Measurements from ENCODE around the gene CDK5RAP1.

CDK5RAP1 gene

DNA sequence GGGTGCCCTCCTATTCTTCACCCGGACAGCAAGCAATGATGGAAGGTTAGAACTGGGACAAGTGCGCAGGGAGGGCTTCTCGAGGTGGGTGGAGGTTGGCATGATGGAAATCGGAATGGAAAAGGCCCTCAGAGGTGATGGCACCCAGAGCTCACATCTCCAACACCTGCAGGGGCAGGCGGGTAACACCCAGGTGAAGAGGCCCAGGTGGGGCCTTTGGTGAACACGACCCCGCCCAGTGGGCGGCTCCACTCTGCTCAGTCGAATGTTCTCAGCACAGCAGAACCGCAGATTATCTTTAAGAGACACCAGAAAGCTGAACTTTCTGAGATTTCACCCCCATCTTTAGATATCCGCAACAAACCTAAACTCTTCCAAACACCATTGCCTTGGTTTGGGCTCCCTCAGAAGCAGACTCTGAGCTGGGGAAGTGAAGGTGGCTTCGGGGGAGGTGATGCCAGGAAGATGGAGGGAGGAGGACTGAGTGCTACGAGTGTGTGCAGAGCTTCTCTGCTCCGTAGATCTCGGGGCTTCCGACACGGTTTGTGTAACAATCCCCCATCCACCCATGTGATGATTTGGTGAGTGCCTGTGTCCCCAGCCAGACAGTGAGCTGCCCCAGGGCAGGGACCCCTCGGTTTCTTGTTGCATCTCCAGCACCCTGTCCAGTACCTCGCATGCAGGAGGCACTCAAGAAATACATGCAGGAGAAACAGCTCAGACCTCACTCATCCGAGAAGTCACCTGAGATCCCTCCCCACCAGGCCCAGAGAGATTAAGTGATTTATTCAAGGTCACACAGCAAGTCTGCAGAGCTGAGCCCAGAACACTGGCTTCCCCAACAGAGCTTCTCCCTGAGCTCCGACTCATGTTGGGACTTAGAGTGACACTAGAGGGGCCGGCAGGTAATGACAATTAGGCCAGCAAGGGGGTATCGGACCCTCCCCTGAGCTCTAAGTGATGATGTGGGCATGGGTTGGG is 72.9 kb downstream of the CDK5RAP1 start:
- DNase-seq, result no peak

DNA sequence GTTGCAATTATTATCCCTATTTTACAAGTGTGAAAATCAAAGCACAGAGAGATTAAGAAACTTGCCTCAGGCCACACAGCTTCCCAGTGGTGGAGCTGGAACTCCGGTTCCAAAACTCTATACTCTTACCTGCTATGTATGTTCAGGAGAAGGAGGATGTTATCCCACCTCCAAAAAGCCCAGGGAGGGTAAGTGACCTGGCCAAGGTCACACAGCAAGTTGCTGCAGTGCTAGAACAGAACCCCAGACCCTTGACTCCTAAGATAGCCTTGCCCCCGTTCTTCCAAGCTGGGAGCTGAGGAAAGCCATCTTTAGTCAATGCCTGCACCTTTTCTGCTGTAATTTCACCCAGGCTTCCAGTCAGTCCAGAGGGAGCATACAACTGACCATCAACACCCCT is 76.0 kb downstream of the CDK5RAP1 start:
- DNase-seq, result no peak

DNA sequence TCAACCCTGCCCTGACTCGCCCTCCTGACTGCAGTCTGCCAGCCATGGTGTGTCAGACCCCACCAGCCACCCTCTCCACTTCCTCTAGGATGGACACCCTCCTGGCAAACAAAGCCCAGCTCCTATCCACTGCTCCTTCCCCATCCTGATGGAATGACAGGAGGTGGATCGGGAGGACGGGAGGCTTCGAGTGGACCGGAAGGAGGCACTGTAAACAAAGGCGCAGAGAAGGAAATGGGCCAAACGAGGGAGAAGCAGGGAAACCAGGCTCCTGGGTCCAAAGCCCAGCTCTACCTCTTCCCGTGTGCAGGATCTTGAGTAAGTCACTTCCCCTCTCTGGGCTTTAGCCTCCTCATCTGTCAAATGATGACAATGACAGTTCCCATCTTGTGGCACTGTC is 78.1 kb downstream of the CDK5RAP1 start:
- DNase-seq, result no peak

DNA sequence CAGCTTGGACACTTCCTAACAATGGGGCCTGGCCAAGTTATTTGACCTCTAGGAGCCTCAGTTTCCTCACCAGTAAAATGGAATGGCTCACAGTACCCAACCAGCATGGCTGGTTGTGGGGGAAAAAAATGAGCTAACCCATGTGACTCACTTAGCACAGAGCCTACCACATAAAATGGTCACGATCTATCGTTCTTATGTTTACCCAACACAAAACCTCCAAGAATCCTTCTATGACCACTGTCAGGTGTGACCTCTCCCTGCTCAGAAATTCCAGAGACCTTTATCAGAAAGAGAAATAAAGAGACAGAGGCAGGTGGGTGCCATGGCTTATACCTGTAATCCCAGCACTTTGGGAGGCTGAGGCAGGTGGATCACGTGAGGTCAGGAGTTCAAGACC is 78.9 kb downstream of the CDK5RAP1 start:
- no peak for DNase-seq

DNA sequence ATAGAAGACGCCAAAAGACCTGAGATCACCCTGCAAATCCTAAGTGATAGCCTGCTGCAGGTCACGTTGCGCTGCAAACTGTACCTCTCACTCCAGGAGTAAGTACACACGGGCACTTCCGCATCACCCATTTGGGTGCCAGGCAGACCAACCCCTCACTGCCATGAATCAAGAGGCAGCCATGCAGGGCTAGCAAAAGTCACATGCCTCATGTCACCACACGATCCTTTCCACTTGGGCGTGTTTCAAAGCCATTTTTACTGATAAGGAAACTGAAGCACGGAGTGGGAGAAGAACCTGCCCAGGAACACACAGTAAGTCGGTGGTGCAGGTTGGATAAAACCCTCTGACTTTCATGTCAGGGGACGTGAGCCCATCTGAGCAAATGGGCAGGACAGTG is 81.3 kb downstream of the CDK5RAP1 start:
- no peak for DNase-seq

DNA sequence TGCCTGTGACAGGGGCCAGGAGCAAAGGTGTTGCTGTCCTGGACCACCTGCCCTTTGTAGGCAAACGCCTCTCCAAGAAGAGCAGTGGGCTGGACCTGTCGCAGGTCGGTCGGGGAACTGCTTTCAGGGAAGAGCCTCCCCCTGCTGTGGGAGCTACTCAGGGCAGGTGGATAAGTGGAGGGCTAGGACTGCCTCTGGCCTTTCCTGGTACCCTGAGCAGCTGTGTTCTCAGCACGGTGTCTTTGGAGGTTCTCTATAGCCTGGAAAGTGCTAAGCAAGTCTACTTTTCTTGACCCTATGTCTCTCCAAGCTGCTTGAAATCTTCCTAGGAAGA is 83.3 kb downstream of the CDK5RAP1 start:
- no peak for DNase-seq

DNA sequence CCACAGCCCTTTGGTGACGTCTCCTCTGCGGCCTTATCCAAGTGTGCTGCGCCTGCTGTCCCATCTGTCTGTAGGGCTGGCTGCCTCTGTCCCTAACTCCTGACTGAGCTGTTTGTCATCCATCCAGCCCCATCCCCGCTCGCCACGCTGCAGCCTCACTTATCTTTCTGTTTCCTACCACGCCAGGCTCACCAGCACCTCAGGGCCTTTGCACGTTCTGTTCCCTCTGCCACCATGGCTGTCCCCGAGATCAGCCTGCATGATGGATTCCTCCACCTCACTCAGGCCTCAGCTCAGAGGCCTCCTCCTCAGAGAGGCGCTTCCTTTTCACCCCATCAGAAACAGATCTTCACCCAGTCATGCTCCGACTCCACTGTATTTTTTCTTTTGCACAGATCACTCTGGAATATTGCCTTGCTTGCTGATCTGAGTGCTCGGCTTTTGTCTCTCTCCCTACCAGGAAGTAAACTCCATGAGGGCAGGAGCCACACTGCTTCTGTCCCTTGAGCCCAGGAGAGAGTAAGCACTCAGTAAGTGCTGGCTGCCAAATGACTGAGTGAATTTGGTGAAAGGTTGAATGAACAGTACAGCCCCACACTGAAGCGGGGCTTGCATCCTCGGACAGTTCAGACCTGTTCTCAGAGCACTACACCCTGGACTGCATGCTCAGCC is 83.8 kb downstream of the CDK5RAP1 start:
- no peak for DNase-seq

DNA sequence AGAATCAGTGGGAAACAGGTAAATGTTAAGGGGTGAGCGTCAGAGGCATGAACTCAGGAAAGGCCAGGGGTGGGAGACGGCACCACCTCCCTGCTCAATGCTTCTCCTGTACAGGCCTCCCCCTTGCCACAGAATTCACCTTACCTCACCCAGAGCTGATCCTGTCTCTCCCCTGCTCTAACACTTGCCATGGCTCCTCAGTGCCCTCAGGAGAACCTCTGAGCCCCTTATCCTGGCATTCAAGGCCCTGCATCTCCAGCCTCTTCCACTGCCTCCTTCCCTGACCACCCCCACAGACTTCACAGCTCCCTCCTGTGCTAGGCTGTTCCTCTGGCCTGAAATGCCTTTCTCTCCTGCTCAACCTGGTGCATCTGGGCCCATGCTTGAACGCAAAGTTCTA is 84.4 kb downstream of the CDK5RAP1 start:
- no peak for DNase-seq

DNA sequence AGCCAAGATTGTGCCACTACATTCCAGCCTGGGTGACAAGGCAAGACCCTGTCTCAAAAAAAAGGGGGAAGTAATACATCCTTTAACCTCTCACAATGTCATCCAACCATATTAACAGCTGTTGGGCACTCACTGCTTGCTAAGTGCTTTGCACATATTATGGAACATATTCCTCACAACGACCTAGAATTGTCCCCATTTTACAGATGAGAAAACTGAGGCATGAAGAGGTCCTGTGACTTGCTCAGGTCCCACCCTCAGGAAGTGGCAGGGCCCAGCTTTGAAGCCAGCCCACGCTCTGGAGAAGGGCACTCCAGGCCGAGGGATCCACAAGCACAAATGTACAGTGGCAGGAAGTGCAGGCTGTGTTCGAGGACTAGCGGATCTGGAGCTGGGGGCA is 85.0 kb downstream of the CDK5RAP1 start:
- DNase-seq, result no peak

DNA sequence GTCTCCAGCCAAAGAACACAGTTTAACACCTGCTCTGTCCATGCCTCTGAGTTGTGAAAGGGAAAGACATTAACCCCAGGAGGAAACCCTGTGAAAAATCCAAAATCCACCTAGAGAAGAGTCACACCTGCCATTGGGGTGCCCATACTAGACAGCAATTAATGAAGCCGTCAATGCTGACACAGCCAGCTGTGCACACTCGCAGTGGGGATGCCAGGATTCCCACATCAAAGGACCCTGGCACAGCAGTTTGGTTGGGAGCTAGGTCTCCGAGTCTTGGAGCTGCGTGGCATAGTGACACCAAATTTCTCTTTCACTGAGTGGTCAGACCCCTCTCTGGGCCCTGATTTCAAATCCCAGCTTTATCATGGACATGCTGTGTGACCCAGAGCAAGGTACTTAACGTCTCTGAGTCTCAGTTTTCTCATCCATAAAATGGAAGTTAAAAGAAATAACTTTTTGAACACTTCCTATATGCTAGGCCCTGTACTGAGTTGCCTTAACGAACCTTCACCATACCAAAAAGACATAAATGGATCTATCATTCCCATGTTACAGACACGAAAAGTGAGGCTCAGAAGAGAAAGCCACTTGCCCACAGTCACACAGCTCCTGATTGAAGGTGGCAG is 87.5 kb downstream of the CDK5RAP1 start:
- DNase-seq, result no peak

DNA sequence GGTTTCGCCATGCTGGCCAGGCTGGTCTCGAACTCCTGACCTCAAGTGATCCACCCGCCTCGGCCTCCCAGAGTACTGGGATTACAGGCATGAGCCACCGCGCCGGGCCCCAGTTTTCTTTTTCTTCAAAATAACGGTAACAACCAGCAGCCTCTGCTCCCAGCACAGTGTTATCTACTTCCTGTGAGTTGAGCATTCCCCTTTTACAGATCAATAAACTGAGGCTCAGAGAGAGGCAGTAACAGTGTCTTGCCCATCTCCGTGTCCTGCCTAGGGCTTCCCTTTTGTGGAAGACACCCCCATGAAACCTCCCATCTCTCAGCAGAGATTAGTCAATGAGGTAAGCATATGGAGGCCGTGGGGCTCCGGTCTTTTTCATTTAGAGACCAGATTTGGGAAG is 88.7 kb downstream of the CDK5RAP1 start:
- no peak for DNase-seq

DNA sequence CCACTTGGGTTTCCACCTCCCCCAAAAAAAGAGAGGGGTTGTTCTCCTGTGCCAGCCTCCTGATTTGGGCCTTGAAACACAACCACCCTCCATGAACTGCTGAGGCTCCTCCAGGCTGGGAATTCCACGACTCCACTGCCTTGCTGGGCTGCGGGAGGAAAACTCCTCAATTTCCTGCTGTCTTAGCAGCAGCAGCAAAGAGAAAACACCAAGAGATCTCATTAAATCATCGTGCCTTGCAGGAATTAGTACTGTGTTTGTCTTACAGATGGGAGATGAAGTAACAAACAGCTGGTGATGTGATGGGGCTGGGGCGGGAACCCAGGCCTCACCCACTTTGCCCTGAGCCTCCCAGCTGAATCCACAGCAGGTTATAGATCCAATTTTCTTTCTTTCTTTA is 89.3 kb downstream of the CDK5RAP1 start:
- DNase-seq, result no peak

DNA sequence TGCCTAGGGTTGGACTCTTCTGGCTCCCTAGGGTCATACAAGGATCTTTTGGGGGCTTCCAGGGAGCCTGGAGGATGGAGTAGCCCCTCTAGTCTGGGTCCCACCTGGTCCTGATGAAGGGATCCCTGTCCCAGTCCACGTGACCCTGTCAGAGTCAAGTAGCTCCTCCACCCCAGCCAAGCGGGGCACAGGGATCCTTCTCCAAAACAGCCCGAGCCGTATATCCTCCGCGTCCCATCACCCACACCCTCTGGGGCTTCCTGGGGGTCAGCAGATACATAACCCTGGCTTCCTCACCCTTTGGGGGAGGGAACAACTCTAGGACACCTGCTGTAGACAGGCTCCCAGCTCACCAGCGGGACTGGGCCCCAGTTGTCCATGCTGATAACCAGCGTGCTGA is 90.3 kb downstream of the CDK5RAP1 start:
- no peak for DNase-seq

DNA sequence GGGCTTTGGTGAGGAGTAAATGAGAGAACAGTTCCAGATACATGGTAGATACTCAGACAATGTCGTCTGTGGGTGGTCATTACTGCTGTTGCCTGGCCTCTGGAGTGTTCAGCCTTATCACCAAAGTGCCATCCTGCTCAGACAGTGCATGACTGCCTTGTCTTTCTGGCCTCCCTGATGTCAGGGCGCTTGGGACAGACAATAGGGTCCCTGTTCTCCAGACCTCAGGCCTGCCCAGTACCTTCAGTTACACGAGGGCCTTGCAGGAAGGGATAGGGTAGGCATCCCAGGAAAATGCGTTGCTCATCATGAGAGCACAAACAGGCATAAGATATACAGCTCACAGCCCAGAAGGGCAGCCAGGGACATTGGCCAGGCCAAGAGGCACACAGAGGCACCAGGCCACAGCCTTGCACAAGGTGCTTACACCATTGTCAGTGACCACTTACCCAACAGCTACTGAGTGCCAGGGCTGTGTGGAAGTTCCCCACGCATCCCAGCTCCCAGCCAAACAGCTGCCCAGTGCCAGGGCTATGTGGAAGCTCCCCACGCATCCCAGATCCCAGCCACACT is 90.9 kb downstream of the CDK5RAP1 start:
- no peak for DNase-seq

DNA sequence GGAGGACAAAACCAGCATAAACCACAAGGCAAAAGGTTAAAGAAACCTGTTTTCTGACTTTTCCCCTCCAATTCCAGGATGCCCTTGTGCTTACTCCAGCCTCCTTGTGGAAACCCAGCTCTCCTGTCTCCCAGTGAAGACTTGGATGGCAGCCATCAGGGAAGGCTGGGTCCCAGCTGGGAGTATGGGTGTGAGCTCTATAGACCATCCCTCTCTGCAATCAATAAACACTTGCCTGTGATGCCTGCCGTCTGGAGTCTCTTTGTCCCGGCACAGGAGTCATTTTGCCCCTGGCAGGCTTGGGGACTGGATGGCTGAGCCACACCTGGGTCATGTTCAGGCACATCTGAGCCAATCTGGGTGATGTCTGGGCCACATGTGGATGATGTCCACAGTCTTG is 91.7 kb downstream of the CDK5RAP1 start:
- no peak for DNase-seq

Data from activated CD8-positive, alpha-beta memory T cell treated with anti-CD3 and anti-CD28 coated beads, Interleukin-2, amount 50 U/mL, for 4 hours (primary cell).